HG03095 (cell line): Measurements from ENCODE around the gene HOPX.
"Not testable (repeated sequence)": the region's sequence is repeated elsewhere in the genome, so short reads cannot be mapped to it uniquely, and the experiment has no call there.

ENCODE experiments used
- ATAC-seq: cut with Tn5 transposase; IDR thresholded peaks from one replicate; pipeline ENCODE4 v1.9.1; 2021; ENCODE audit warnings: moderate library complexity; ENCODE audit not compliant: unreplicated experiment

Gene HOPX, protein sequence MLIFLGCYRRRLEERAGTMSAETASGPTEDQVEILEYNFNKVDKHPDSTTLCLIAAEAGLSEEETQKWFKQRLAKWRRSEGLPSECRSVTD

DNA sequence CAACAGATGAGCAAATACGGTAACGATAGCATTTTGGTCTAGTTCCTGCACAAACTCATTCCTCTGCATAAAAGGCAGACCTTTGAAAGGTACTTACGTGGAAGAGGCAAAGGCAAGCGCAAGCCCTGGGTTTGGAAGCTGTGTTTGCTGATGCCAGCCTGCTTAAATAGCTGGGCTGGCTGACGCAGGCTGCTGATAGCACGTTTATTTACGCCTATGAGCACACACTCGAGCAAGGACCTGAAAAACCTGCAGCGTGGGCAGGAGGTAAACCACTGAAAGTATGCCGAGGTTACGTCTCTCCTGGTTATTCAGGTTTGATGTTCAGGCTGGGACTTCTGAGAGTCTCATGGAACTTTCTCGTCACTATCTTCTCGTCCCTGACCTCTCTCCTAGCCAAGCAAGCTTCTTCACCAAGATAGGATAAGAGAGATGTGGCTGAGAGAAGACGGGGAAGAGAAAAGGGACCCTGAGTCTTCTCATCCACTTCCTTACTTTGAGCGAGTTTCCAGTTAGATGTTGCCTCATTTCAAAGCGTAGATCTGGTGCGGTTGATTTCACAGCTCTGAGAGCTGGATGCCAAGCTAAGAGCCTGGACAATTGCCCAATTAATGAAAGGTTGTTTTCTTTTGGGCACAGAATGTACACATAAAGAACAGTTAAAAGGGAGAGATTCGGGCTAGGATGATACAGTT is at the start of gene HOPX:
TSS of gene HOPX (minus strand) at position 139 of the 695 bp plus-strand sequence. CDS start 23,480 bp downstream, outside the sequence.
- peak; percentile 82 for ATAC-seq

- ATAC-seq = no peak
Observed at GRCh38 chr4:56730097-56730496, 49.0 kb upstream of the HOPX start.

- ATAC-seq = no peak
Observed at GRCh38 chr4:56728512-56728911, 47.4 kb upstream of the HOPX start.

DNA sequence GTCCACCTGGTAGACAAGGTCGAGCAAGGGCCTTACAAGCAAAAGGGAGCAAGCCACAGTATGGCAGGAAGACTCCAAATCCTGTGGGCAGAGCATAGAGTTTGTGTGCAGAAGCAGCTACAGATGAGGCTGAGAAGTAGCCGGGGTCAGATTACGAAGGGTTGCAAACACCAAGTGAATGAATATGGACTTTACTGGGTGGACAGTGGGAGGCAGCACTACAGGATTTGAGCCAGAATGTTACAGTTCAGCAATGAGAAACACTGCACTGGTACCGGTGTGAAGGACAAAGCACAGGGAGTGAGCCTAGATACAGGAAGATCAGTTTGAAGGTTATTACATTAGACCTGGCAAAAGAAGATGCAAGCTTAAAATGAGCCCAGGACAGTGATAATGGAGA is 46.1 kb upstream of the HOPX start:
- ATAC-seq = no peak

- not testable (repeated sequence) for ATAC-seq
Observed at GRCh38 chr4:56726593-56726992, 45.5 kb upstream of the HOPX start.

DNA sequence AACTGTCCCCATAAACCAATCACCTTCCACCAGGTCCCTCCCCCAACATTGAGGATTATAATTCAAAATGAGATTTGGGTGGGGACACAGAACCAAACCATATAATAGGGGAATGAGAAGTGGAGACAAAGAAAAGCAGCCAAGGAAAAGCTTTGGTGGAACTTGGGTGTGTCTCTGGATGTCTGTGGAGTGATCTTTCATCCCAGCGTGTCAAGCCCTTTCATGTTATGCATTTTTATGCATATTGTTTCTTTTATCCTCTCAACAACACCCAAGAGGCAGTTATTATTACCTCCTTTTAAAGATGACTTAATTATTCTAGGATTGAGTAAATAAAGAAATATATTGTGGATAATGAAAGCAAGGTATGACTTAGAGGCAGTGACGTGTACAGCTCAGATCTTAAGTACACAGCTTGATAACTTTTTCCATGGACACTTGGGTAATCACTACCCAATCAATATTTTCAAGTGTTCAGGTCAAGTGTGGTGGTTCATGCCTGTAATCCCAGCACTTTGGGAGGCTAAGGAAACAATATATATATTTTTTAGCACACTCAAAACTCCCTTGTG is 42.6 kb upstream of the HOPX start:
- no peak for ATAC-seq

DNA sequence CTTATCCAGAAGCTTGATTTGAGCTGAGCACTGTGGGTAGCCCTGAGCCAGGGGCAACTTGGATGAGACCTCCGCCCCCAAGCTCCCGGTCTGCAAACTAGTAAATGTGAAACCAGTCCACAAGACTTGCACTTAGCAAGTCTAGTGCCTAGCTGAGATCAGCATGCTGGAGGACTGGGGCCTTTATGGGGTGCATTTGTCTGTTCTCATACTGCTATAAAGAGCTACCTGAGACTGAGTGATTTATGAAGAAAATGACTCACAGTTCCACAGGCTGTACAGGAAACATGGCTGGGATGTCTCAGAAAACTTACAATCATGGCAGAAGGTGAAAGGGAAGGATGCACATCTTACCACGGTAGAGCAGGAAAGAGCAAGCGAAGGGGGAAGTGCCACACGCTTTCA is 42.1 kb upstream of the HOPX start:
- ATAC-seq = peak; percentile 72

GRCh38 chr4:56708146-56708545 is 27.1 kb upstream of the HOPX start:
- no peak for ATAC-seq

DNA sequence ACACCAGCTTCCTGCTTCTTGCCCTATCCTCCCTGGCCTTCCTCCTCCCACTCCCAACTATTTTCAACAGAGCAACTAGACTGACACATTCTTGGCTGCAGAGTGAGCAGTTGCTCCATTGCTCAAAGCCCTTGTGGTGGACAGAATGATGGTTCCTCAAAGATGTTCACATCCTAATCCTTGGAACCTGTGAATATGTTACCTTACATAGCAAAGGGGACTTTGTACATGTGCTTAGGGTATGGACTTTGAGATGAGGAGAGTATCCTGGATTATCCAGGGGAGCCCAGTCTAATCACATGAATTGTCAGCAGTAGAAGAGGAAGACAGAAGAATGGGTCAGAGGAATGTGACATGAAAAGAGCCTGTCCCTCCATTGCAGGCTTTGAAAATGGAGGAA is 24.9 kb upstream of the HOPX start:
- ATAC-seq = no peak

DNA sequence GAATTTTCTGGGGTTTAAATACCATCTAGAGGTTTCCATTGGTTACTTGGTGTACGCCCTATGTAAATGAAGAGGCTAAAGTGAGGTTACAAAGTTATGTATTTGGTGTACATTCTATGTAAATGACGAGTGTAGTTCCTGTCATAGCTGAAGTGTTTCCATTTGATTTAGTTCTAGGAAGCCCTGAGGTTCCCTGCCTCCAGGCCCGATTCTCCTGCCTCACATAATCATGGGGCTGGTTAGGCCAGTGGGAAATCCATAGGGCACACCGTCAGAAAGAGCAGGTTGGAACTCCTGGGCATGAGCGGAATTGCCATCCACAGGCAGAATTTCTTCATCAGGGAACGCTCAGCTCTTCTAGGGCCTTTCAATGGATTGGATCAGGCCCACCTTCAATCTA is 24.2 kb upstream of the HOPX start:
- ATAC-seq = no peak

DNA sequence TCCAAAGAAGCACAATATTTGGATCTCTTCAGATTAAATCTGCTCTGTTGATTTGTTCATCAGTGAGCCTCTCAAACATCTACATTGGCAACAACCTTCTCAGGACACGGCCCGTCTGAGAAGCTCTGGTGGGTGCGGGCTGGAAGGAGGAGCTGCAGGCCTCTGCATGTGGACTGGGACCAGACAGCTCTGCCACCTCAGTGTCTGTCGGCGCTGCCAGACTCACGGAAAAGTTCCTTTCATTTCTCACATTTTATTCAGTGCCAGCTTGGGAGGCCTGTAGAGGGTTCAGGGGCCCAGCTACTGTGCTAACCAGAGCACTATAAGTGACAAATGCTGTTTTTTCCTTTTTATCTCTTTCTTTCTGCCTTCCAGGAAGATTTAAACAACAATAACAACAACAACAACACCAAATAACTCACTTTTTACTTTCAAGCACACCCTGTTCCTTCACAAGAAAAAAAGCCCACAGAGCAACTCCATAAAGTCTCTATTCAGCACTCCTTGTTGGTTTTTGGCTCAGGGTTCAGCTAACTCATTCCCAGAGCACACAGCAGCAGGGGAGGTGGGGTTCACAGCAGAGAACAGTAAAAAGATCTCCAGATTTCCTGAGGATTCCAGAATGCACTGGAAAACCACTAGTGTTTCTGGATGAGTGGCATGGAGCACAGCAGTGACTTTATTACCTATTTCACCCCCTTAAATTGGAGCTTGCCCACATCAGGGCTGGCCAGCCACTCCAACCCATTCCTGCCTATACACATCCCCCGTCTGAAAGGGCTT is 23.2 kb upstream of the HOPX start:
- ATAC-seq = no peak

- ATAC-seq = no peak
Observed at GRCh38 chr4:56703378-56703777, 22.3 kb upstream of the HOPX start.

GRCh38 chr4:56701644-56702043 is 20.5 kb upstream of the HOPX start:
- ATAC-seq = no peak

DNA sequence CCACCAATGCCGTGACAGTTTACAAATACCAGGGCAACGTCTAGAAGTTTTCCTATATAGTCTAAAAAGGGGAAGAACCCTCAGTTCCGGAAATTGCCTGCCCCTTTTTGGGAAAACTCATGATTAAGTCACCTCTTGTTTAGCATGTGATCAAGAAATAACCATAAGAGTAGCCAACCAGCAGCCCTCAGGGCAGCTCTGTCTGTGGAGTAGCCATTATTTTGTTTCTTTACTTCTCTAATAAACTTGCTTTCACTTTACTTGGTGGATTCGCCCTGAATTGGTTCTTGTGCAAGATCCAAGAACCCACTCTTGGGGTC is 20.0 kb upstream of the HOPX start:
- no peak for ATAC-seq

- no peak for ATAC-seq
Observed at GRCh38 chr4:56699537-56700105, 18.5 kb upstream of the HOPX start.

- no peak for ATAC-seq
Observed at GRCh38 chr4:56698329-56698728, 17.2 kb upstream of the HOPX start.

DNA sequence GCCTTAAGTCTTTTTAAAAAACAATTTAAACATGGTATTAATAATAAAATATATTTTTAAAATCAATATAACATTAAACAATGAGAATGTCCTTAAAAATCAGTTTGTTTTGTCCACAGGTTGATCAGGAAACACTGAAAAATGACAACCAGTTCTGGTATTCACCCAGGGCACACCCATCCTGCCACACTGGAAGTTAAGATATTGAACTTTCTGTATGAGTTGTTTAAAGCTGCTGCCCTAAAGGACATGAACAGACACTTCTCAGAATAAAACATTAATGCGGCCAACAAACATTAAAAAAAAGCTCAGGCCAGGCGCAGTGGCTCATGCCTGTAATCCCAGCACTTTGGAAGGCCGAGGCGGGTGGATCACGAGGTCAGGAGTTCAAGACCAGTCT is 15.0 kb upstream of the HOPX start:
- ATAC-seq = no peak

DNA sequence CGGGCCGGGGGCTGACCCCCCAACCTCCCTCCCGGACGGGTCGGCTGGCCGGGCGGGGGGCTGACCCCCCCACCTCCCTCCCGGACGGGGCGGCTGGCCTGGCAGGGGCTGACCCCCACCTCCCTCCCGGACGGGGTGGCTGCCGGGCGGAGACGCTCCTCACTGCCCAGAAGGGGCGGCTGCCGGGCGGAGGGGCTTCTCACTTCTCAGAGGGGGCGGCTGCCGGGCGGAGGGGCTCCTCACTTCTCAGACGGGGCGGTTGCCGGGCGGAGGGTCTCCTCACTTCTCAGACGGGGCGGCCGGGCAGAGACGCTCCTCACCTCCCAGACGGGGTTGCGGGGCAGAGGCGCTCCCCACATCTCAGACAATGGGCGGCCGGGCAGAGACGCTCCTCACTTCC is 12.4 kb upstream of the HOPX start:
- not testable (repeated sequence) for ATAC-seq

DNA sequence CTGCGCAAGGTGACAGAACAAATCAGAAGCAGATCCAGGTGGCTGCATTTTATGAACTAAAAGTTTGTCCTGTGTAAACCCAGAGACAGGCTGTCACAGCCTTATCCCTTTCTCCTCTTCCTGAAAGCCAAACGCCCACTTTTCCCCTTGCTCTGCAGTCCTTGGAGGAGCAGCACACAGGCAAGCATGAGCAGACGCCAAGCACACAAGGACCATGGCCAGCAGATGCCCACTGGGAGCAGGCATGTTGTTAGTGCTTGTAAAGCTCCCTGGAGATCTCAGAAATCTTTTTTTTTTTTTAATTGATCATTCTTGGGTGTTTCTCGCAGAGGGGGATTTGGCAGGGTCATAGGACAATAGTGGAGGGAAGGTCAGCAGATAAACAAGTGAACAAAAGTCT is 11.5 kb upstream of the HOPX start:
- ATAC-seq = no peak

- no peak for ATAC-seq
Observed at GRCh38 chr4:56691425-56691824, 10.3 kb upstream of the HOPX start.

- ATAC-seq = no peak
Observed at GRCh38 chr4:56690393-56690792, 9.3 kb upstream of the HOPX start.
